Nephron (organoid): ENCODE results near the gene ZBTB44.
"Not testable (repeated sequence)": the region's sequence is repeated elsewhere in the genome, so short reads cannot be mapped to it uniquely, and the experiment has no call there.

Experiments used
- H3K27ac Mint-ChIP-seq, 3 experiments: 2 replicates each; pipeline ENCODE4 v1.8.0; 2020; ENCODE audit warnings: mixed read lengths in 3 of 3, mild to moderate bottlenecking in 2 of 3, moderate library complexity in 1 of 3
- H3K27me3 Mint-ChIP-seq: 2 replicates; pipeline ENCODE4 v1.8.0; 2021; ENCODE audit warnings: low read depth, mild to moderate bottlenecking, moderate library complexity, mixed read lengths
- H3K36me3 Mint-ChIP-seq: 2 replicates; pipeline ENCODE4 v1.8.0; 2020; ENCODE audit warnings: low read depth, mixed read lengths
- H3K4me1 Mint-ChIP-seq: 2 replicates; pipeline ENCODE4 v1.8.0; 2020; ENCODE audit warnings: mixed read lengths
- H3K4me3 Mint-ChIP-seq, 3 experiments: 2 replicates each; pipeline ENCODE4 v1.8.0; 2020; ENCODE audit warnings: mild to moderate bottlenecking in 3 of 3, mixed read lengths in 3 of 3, moderate library complexity in 2 of 3
- H3K9me3 Mint-ChIP-seq: 2 replicates; pipeline ENCODE4 v1.8.0; 2020; ENCODE audit warnings: mixed read lengths
- TF ChIP-seq, protein P1 (sequence below), 3 experiments: fragments of 200-600 bp; sonication (generic); IDR thresholded peaks; one replicate each; pipeline ENCODE4 v1.5.0; 2021; ENCODE audit warnings: antibody characterized with exemption in 3 of 3; ENCODE audit not compliant: unreplicated experiment in 3 of 3

ZBTB44 gene

DNA sequence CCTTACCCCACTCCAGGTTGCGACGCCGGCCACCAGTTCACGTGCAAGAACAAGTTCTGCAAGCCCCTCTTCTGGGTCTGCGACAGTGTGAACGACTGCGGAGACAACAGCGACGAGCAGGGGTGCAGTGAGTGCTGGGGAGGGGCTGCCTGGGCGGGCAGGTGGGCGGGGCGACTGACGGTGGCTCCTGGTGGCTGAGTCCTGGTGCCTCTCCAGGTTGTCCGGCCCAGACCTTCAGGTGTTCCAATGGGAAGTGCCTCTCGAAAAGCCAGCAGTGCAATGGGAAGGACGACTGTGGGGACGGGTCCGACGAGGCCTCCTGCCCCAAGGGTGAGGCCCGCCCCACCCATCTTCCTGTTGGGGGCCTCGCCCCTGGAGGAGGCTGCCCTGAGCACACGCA is 116.4 kb downstream of the ZBTB44 start:
- H3K36me3 Mint-ChIP-seq: peaks cover 12% of the 10 kb centered on the region
- peaks cover 5% of the 10 kb centered on the region for H3K9me3 Mint-ChIP-seq
- H3K27me3 Mint-ChIP-seq: peaks cover 7% of the 10 kb centered on the region
- TF ChIP-seq, protein P1, sequence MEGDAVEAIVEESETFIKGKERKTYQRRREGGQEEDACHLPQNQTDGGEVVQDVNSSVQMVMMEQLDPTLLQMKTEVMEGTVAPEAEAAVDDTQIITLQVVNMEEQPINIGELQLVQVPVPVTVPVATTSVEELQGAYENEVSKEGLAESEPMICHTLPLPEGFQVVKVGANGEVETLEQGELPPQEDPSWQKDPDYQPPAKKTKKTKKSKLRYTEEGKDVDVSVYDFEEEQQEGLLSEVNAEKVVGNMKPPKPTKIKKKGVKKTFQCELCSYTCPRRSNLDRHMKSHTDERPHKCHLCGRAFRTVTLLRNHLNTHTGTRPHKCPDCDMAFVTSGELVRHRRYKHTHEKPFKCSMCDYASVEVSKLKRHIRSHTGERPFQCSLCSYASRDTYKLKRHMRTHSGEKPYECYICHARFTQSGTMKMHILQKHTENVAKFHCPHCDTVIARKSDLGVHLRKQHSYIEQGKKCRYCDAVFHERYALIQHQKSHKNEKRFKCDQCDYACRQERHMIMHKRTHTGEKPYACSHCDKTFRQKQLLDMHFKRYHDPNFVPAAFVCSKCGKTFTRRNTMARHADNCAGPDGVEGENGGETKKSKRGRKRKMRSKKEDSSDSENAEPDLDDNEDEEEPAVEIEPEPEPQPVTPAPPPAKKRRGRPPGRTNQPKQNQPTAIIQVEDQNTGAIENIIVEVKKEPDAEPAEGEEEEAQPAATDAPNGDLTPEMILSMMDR (IDR thresholded peaks at IDR 0.05; ENCODE audit: unreplicated experiment in 3 of 3): no peak
- H3K4me3 Mint-ChIP-seq: no peak overlapping the region
- no peaks in the 10 kb centered on the region for H3K4me1 Mint-ChIP-seq
- no peak overlapping the region for H3K27ac Mint-ChIP-seq

DNA sequence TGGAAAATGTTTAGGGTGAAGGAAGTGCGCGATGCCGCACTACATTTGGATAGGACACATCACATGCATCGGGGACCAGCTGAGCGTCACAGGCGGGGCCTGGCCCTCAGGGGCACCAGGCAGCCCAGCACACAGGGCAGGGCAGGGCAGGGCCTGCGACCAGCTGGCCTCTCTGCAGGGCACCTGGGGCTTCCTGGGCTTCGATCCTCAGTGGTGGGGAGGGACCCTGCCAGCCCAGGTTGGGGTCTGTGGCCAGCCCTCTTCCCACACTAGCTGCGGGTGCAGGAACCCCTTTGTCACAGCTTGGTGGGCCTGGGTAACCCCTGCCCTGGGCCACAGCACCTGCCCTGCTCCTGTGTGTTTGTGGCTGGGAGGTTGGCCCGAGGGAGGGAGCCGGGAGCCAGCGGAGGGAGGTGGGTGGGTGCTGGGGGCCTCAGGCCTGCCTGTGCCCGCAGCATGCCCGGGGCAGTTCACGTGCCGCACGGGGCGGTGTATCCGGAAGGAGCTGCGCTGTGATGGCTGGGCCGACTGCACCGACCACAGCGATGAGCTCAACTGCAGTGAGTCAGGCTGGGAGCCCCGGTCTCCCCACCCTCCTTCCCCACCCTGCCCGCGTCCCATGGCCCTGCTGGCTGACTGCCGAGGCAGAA is 117.2 kb downstream of the ZBTB44 start:
- Mint-ChIP-seq H3K36me3 (peaks cover 9% of the 10 kb centered on the region), H3K27me3 (peaks cover 13% of the 10 kb centered on the region), H3K4me1 (no peaks in the 10 kb centered on the region), H3K9me3 (peaks cover 4% of the 10 kb centered on the region), H3K27ac (no peak overlapping the region), H3K4me3 (no peak overlapping the region)
- TF ChIP-seq, protein P1 (IDR thresholded peaks at IDR 0.05; ENCODE audit: unreplicated experiment in 3 of 3): no peak

DNA sequence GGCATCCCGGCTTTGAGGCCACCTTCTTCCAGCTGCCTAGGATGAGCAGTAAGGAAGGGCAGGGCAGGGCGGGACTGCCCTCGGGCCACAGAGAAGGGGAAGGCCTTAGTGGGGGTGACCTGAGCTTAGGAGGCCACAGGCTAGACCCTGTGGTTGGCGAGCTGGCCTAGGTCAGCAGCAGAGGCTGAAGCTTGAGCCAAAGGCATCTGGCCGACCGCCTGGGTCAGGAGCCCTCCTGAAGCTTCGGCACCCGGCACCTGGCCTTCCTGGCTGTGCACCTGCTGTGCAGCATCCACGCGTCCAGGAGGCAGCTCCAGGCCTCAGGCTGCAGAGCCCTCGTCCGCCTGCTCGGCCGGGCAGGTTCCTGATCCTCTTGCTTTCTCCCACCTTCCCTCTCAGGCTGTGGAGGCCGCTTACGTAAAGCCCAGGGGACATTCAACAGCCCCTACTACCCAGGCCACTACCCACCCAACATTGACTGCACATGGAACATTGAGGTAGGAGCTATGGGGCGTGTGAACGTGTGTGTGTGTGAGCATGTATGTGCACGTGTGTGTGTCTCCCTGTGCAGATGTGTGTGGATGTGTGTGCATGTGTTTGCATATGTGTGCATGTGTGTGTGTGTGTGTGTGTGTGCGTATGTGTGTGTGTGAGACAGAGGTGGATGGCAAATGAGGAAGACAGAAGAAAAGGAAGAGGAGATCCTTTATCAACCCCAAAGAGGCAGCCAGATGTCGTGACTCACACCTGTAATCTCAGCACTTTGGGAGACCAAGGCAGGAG is 120.3 kb downstream of the ZBTB44 start:
- no peaks in the 10 kb centered on the region for H3K4me1 Mint-ChIP-seq
- no peaks in the 10 kb centered on the region for H3K9me3 Mint-ChIP-seq
- no peak overlapping the region for H3K4me3 Mint-ChIP-seq
- no peak overlapping the region for H3K27ac Mint-ChIP-seq
- peaks cover 13% of the 10 kb centered on the region for H3K27me3 Mint-ChIP-seq
- TF ChIP-seq, protein P1 (IDR thresholded peaks at IDR 0.05; ENCODE audit: unreplicated experiment in 3 of 3): no peak
- no peaks in the 10 kb centered on the region for H3K36me3 Mint-ChIP-seq

DNA sequence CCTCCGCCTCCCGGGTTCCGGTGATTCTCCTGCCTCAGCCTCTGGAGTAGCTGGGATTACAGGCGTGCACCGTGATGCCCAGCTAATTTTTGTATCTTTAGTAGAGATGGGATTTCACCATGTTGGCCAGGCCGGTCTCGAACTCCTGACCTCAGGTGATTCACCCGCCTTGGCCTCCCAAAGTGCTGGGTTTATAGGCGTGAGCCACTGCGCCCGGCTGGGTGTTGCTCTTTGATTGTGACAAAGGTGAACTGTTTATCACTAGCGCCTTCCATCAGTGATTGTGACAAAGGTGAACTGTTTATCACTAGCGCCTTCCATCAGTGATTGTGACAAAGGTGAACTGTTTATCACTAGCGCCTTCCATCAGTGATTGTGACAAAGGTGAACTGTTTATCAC is 121.2 kb downstream of the ZBTB44 start:
- not testable (repeated sequence) for H3K4me1 Mint-ChIP-seq, H3K27ac Mint-ChIP-seq, H3K4me3 Mint-ChIP-seq

DNA sequence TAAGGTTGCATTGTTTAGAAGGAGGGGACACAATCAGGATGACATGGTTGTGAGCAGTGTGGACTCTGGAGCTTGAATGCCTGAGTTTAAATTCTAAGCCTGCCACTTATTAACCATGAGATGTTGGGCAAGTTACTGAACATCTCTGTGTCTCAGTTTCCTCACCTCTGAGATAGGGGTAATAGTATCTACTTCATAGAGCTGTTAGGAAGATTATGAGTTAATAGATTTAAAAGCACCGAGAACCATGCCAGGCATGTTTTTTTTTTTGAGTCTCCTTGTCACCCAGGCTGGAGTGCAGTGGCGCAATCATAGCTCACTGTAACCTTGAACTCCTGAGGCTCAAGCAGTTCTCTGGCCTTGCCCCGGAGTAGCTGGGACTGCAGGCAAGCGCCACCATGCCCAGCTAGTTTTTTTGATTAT is 121.9 kb downstream of the ZBTB44 start:
- no peaks in the 10 kb centered on the region for H3K4me1 Mint-ChIP-seq
- no peak overlapping the region for H3K4me3 Mint-ChIP-seq
- no peaks in the 10 kb centered on the region for H3K36me3 Mint-ChIP-seq
- H3K27me3 Mint-ChIP-seq: peaks cover 13% of the 10 kb centered on the region
- H3K27ac Mint-ChIP-seq: peak overlapping the region in 1 of 3 experiments; percentile 81
- no peaks in the 10 kb centered on the region for H3K9me3 Mint-ChIP-seq
- TF ChIP-seq, protein P1 (IDR thresholded peaks at IDR 0.05; ENCODE audit: unreplicated experiment in 3 of 3): no peak

More for the DNA sequence above, 121.2 kb downstream of the ZBTB44 start:
- not testable (repeated sequence) for H3K36me3 Mint-ChIP-seq, H3K9me3 Mint-ChIP-seq
- H3K27me3 Mint-ChIP-seq: peaks cover 13% of the 10 kb centered on the region

DNA sequence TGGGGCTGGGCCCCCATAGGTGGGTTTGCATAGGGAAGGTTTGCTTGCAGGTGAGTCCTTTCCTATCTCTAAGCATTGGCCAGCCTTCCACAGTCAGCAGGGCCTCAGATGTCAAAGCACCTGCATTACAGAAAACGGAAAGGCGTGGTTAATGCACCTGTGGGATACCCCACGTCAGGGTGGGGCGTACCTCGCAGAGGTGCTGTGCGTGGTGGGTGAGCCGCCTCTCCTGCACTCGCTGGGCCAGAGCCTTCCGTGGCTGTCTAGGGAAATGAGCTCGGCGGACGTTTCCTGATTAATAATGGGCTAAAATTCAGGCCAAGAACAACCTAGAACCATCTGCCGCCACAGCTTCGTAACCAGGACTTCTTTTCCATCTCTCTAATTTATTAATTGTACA is 122.8 kb downstream of the ZBTB44 start:
- Mint-ChIP-seq H3K4me1 (no peaks in the 10 kb centered on the region), H3K9me3 (no peaks in the 10 kb centered on the region), H3K27me3 (peaks cover 13% of the 10 kb centered on the region), H3K27ac (peak overlapping the region in 1 of 3 experiments; percentile 32), H3K4me3 (no peak overlapping the region), H3K36me3 (no peaks in the 10 kb centered on the region)
- TF ChIP-seq, protein P1 (IDR thresholded peaks at IDR 0.05; ENCODE audit: unreplicated experiment in 3 of 3): no peak
